B cell (primary cell): ENCODE results near the gene PRPF31. TPM values are rescaled to one million over a fixed set of nuclear protein-coding genes. Genes with fewer than 3 reads are reported as not detected.

Experiments used
- ATAC-seq: fragments of 200-7000 bp; cut with Tn5 transposase; one replicate; pipeline ENCODE4 v1.10.0; 2021; ENCODE audit warnings: low read depth, mild to moderate bottlenecking, moderate number of reproducible peaks, moderate library complexity
- CTCF ChIA-PET: fragments of 350-600 bp; sonication (Branson Sonifier 250); formaldehyde crosslinking; loops from one replicate; lab custom pipeline; 2021; ENCODE audit warnings: antibody characterized with exemption, inconsistent platforms; lab: Charles Lee
- POLR2A ChIA-PET: fragments of 350-600 bp; sonication (Branson Sonifier 250); formaldehyde crosslinking; loops from one replicate; lab custom pipeline; 2021; ENCODE audit warnings: antibody characterized with exemption; lab: Charles Lee
- DNase-seq: peaks from one replicate; pipeline ENCODE4 v3.0.0; 2013
- H2AFZ ChIP-seq: 2 replicates; pipeline ENCODE4 v1.6.1; 2012; ENCODE audit warnings: mild to moderate bottlenecking, low read depth, low read length; ENCODE audit not compliant: insufficient read depth, poor library complexity, severe bottlenecking
- H3K27ac ChIP-seq, 2 donors: 1 replicate in 1 of 2; 2 replicates in 1 of 2; pipeline ENCODE4 v1.5.1; 2012 to 2013; ENCODE audit warnings: low read length in 2 of 2, mild to moderate bottlenecking in 2 of 2, moderate library complexity in 1 of 2
- H3K27me3 ChIP-seq, 4 experiments: fragments of 200-600 bp in 1 of 4; sonication (generic) in 1 of 4; replicated peaks in 1 of 4; 1 replicate in 2 of 4; 2 replicates in 2 of 4; pipeline versions ENCODE4 v1.6.1 to v1.7.0; 2013 to 2016; ENCODE audit warnings: low read length in 3 of 4, mild to moderate bottlenecking in 2 of 4, mixed read lengths in 1 of 4, moderate library complexity in 1 of 4; ENCODE audit not compliant: insufficient read depth in 4 of 4, control insufficient read depth in 3 of 4; ENCODE audit errors: control extremely low read depth in 1 of 4
- H3K36me3 ChIP-seq, 2 experiments: replicated peaks in 1 of 2; 1 replicate in 1 of 2; 2 replicates in 1 of 2; pipeline versions ENCODE4 v1.6.1 to v1.7.1; 2013; ENCODE audit warnings: low read length in 1 of 2; ENCODE audit not compliant: insufficient read depth in 2 of 2, control insufficient read depth in 1 of 2; ENCODE audit errors: control extremely low read depth in 1 of 2, extremely low read depth in 1 of 2
- H3K4me1 ChIP-seq, 2 donors: fragments of 200-600 bp in 1 of 2; sonication (generic) in 1 of 2; 1 replicate in 1 of 2; 2 replicates in 1 of 2; pipeline versions ENCODE4 v1.5.1 to v1.6.1; 2013 to 2017; ENCODE audit warnings: low read length in 2 of 2; ENCODE audit not compliant: control insufficient read depth in 2 of 2, insufficient read depth in 2 of 2
- H3K4me2 ChIP-seq: replicated peaks from 2 replicates; pipeline ENCODE3; 2012; ENCODE audit warnings: mild to moderate bottlenecking, low read depth, low read length; ENCODE audit not compliant: poor library complexity, severe bottlenecking
- H3K4me3 ChIP-seq, 5 experiments: fragments of 200-600 bp in 1 of 5; sonication (generic) in 1 of 5; 1 replicate in 3 of 5; 2 replicates in 2 of 5; pipeline versions ENCODE4 v1.5.1 to v1.7.0; 2011 to 2016; ENCODE audit warnings: low read length in 4 of 5, mild to moderate bottlenecking in 4 of 5, low read depth in 2 of 5, control low read depth in 1 of 5, moderate library complexity in 1 of 5; ENCODE audit not compliant: insufficient read depth in 1 of 5; ENCODE audit errors: control extremely low read depth in 1 of 5, extremely low read depth in 1 of 5
- H3K79me2 ChIP-seq: fragments of 200-600 bp; sonication (generic); one replicate; pipeline ENCODE4 v1.6.0; 2016; ENCODE audit warnings: low read length; ENCODE audit not compliant: control insufficient read depth, insufficient read depth
- H3K9ac ChIP-seq: fragments of 200-600 bp; sonication (generic); 2 replicates; pipeline ENCODE4 v1.6.1; 2017; ENCODE audit warnings: mild to moderate bottlenecking, low read length, moderate library complexity
- H3K9me3 ChIP-seq, 3 donors: one replicate each; pipeline versions ENCODE4 v1.6.1 to v1.7.1; 2013; ENCODE audit warnings: low read length in 2 of 3; ENCODE audit not compliant: control insufficient read depth in 2 of 3, insufficient read depth in 1 of 3; ENCODE audit errors: control extremely low read depth in 1 of 3
- H4K20me1 ChIP-seq: 2 replicates; pipeline ENCODE4 v1.6.0; 2012; ENCODE audit warnings: mild to moderate bottlenecking, low read length; ENCODE audit not compliant: insufficient read depth, control insufficient read depth, poor library complexity, severe bottlenecking
- H3K27ac Mint-ChIP-seq: one replicate; pipeline ENCODE4 v1.8.0; 2021; ENCODE audit warnings: mixed read lengths
- H3K27me3 Mint-ChIP-seq: one replicate; pipeline ENCODE4 v1.8.0; 2021; ENCODE audit warnings: mixed read lengths
- H3K4me1 Mint-ChIP-seq: one replicate; pipeline ENCODE4 v1.8.0; 2021; ENCODE audit warnings: mixed read lengths
- H3K4me3 Mint-ChIP-seq: one replicate; pipeline ENCODE4 v1.8.0; 2021; ENCODE audit warnings: mixed read lengths
- H3K9me3 Mint-ChIP-seq: one replicate; pipeline ENCODE4 v1.8.0; 2022; ENCODE audit warnings: mixed read lengths; ENCODE audit not compliant: insufficient read depth
- EZH2 ChIP-seq: IDR thresholded peaks from 2 replicates; pipeline ENCODE4 v1.6.1; 2012; ENCODE audit warnings: borderline replicate concordance, low read depth, mild to moderate bottlenecking, moderate library complexity, low read length; ENCODE audit not compliant: insufficient read depth, poor library complexity, severe bottlenecking
- WGBS: methylation state at CpG from one replicate; pipeline ENCODE4 v1.1.5; 2013; ENCODE audit warnings: missing lambda C conversion rate; ENCODE audit not compliant: insufficient coverage; 5-methylcytosine and 5-hydroxymethylcytosine counted together
- intact Hi-C: fragments of 100-400 bp; cut with micrococcal nuclease; formaldehyde crosslinking; loops from one replicate; pipeline ENCODE4 v1.10.0; 2022
- polyA plus RNA-seq: library from polyadenylated mRNA; depleted of rRNA; stranded (reverse); fragments of >200 nt; gene quantifications from 2 replicates; pipeline ENCODE4 v1.2.3, GENCODE V29; 2012
- total RNA-seq, 2 donors: library from RNA; stranded (reverse); fragments of 120-200 nt in 1 of 2; gene quantifications; 1 replicate in 1 of 2; 2 replicates in 1 of 2; pipeline versions ENCODE4 v1.2.3 to v1.2.4, GENCODE V29; 2013 to 2022
- TF ChIP-seq, protein P1 (sequence below): fragments of 200-600 bp; IDR thresholded peaks from one replicate; pipeline ENCODE4 v1.8.0; 2022; ENCODE audit warnings: antibody characterized with exemption, mild to moderate bottlenecking

Gene PRPF31
- total and polyA plus RNA-seq, 2 donors (not counting 1 experiment from before 2014, with no cell fraction given), result 61.2 to 66.2 TPM

DNA sequence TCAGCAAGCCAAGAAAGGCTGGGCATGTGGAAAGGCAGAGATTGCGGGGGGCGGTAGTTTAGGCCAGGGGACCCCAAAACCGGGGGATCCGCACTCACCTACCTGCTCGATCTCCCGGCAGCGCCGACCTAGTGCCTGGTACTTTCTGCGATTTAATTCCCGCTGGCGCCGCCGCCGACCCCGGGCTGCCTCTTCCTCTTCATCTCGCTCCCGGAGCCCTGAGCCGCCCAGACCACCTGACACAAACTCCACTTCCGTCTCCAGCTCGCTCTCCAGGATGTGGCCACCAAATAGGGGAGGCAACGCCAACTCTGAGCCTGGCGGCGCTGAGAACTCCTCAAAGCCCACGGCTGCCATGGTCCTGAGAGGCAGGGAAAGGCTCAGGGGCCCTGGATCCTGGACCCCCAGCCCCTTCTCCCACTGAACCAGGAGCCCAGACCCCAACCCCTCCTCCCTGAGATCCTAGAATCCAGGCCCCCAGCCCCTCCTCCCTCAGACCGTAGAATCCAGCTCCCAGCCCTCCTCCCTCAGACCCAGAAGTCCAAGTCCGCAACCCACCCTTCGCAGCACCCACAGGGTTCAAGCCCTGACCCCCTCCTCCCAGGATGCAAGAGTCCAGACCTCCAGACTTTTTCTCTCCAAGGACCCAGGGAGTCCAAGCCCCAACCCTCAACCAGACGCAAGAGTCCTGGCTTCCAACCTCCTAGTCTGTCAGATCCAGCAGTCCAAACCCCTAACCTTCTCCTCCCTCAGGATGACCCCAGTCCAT, 1.0 kb upstream of the PRPF31 start:
- peak overlapping the region; percentile 79 for H3K4me2 ChIP-seq
- no peaks in the 10 kb centered on the region for H3K9me3 ChIP-seq
- H3K9ac ChIP-seq, result peak overlapping the region; percentile 77
- H3K4me3 ChIP-seq, result peak overlapping the region; percentile 71 to 86 (median 81)
- ATAC-seq (no peak), DNase-seq (no peak)
- ChIA-PET CTCF (interaction anchor here (2.4 kb wide), 1 partner anchor 12 kb away, joined by 8 read pairs; the partner anchor contains the start of gene NDUFA3), POLR2A (interaction anchor here (1.0 to 2.3 kb wide), 7 partner anchors 12 to 334 kb away, joined by 3 to 25 read pairs (median 6); partner anchors contain the start of genes CNOT3, LENG1, LENG8 and NDUFA3)
- peaks cover 51% of the 10 kb centered on the region for H3K79me2 ChIP-seq
- peaks cover 14 to 25% of the 10 kb centered on the region in 2 donors for H3K4me1 ChIP-seq
- Mint-ChIP-seq H3K27ac (peak overlapping the region; percentile 87), H3K4me3 (peak overlapping the region; percentile 89), H3K27me3 (no peaks in the 10 kb centered on the region), H3K9me3 (no peaks in the 10 kb centered on the region), H3K4me1 (peaks cover 31% of the 10 kb centered on the region)
- peaks cover 27% of the 10 kb centered on the region for H4K20me1 ChIP-seq
- no peak for TF ChIP-seq EZH2
- TF ChIP-seq, protein P1, sequence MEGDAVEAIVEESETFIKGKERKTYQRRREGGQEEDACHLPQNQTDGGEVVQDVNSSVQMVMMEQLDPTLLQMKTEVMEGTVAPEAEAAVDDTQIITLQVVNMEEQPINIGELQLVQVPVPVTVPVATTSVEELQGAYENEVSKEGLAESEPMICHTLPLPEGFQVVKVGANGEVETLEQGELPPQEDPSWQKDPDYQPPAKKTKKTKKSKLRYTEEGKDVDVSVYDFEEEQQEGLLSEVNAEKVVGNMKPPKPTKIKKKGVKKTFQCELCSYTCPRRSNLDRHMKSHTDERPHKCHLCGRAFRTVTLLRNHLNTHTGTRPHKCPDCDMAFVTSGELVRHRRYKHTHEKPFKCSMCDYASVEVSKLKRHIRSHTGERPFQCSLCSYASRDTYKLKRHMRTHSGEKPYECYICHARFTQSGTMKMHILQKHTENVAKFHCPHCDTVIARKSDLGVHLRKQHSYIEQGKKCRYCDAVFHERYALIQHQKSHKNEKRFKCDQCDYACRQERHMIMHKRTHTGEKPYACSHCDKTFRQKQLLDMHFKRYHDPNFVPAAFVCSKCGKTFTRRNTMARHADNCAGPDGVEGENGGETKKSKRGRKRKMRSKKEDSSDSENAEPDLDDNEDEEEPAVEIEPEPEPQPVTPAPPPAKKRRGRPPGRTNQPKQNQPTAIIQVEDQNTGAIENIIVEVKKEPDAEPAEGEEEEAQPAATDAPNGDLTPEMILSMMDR, result no peak
- WGBS, result 2% methylated on average over 28 of the region's 28 CpGs
- intact Hi-C loops, result loop anchor here (1.0 to 10.0 kb wide), 7 partner anchors 12 to 1000 kb away; partner anchors contain the start of genes CNOT3, LENG1, MYADM and NDUFA3
- peak overlapping the region in 1 of 2 donors; percentile 78 for H3K27ac ChIP-seq
- H3K36me3 ChIP-seq, result peaks cover 2 to 27% of the 10 kb centered on the region in 2 experiments
- H2AFZ ChIP-seq, result peak overlapping the region; percentile 95
- no peaks in the 10 kb centered on the region for H3K27me3 ChIP-seq

DNA sequence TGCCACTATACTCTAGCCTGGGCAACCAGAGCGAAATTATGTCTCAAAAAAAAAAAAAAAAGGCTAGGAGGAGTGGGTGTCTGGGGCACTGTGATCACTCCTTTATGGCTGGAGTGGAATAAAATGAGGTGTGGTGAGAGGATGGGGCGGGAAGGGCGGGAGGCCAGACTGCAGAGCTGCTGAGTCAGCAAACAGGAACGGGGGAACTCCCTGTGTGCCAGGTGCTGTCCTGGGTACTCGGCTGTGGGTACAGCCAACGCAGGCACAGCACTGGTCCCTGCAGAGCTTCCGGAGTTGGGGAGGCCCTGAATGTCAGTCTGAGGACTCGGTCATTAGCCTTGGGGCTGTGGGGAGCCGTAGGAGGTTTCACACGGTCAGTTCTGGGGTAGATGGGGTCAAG, 5.7 kb downstream of the PRPF31 start:
- POLR2A ChIA-PET, result interaction anchor here (0.7 to 0.9 kb wide), 2 partner anchors 16 to 68 kb away, joined by 3 read pairs; partner anchors contain the start of gene MBOAT7
- no peak overlapping the region for H3K4me3 ChIP-seq
- TF ChIP-seq, protein P1, result no peak
- no peak for TF ChIP-seq EZH2
- 97% methylated on average over 8 of the region's 10 CpGs for WGBS
- H3K36me3 ChIP-seq, result peaks cover 7 to 67% of the 10 kb centered on the region in 2 experiments
- CTCF ChIA-PET, result no interaction called here
- H3K79me2 ChIP-seq, result peaks cover 25% of the 10 kb centered on the region
- H2AFZ ChIP-seq, result no peak overlapping the region
- Mint-ChIP-seq H3K27ac (no peak overlapping the region), H3K9me3 (no peaks in the 10 kb centered on the region), H3K4me3 (no peak overlapping the region), H3K4me1 (peaks cover 10% of the 10 kb centered on the region), H3K27me3 (no peaks in the 10 kb centered on the region)
- intact Hi-C loops, result no loop called here
- H3K4me2 ChIP-seq, result no peak overlapping the region
- no peak for DNase-seq
- H3K4me1 ChIP-seq, result peaks cover 4 to 9% of the 10 kb centered on the region in 2 donors
- H3K9me3 ChIP-seq, result no peaks in the 10 kb centered on the region
- H3K9ac ChIP-seq, result no peak overlapping the region
- H3K27ac ChIP-seq, result no peak overlapping the region
- H4K20me1 ChIP-seq, result peaks cover 27% of the 10 kb centered on the region
- no peaks in the 10 kb centered on the region for H3K27me3 ChIP-seq
- no peak for ATAC-seq
